ENCODE data around the gene TMEM178B.
"Not testable (repeated sequence)": the region's sequence is repeated elsewhere in the genome, so short reads cannot be mapped to it uniquely, and the experiment has no call there.

Gene TMEM178B

DNA sequence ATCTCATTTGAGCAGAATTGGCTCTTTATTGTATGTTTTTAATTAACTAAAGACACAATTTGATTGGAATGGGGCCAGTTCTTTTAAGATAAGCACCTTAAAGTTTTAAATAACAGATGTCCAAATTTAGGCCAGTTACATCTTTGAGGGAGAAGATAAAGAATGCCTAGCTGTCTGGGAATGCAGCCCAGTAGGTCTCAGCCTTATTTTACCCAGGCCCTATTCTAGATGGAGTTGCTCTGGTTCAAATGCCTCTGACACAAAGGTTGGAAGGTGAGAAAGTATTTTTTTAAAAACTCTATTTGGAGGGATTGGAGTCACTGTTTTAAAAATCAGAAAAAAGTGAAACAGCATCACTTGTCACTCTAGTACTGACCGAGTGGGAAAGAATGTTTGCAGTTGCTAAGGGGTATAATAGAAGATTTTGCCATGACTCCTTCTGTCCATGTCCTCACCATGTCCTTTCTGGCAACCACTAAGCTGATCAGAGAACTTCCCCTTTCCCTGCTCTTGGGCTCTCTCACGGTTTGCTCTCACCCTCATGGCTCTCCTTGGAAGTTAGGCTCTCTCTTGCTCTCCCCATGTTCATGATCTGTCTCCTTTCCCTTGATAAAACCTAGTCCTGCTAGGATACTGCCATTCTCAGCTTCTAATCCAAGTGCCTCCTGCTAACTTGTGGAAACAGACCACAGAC lies 239.1 kb downstream of the TMEM178B start:
- DNase-seq (ENCODE audit: low read depth) = no peak

DNA sequence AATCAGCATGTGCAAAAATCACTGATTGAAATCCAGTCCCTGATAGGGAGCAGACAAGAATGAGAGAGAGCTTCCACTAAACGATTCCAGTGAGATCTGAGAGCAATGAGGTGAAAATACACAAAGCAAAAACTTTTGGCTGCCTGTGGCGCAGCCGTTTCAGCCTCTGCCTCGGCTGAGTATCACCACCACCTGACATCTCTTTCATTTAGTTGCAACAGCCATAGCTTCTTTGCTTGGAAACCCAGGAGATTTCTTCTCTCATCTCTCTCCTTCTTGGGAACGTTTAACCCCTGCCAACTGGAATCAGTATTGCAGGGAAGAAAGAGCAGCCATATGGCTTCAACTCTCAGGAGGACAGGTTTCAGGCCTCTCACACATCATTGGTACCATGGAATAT lies 240.0 kb downstream of the TMEM178B start:
- no peak for DNase-seq (ENCODE audit: low read depth)

DNA sequence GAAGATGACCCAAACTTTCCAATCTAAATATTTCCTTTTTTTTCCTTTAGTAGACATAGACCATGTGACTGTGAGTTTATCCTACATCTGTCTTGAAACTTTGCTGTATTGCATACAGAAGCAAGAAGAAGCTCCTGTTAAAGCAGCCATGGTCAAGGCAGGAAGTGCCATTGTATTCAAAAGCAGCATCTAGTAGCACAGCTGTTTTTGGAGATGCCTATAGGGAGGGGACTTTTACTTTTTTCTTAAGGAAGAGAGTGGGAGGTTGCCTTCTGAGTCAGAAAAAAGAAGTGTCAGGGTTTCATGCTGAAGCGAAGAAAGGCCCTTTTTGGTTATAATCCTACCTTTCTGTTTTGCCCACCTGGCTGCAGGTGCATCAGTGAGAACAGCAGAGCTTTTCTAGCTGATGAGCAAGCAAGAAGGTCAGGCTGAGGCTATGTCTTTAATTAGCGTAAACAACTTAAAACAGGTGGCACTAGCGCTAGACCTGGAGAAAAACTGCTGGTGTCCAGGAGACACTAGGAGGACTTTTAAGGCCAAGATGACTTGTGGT lies 243.2 kb downstream of the TMEM178B start:
- DNase-seq (ENCODE audit: low read depth) = no peak

DNA sequence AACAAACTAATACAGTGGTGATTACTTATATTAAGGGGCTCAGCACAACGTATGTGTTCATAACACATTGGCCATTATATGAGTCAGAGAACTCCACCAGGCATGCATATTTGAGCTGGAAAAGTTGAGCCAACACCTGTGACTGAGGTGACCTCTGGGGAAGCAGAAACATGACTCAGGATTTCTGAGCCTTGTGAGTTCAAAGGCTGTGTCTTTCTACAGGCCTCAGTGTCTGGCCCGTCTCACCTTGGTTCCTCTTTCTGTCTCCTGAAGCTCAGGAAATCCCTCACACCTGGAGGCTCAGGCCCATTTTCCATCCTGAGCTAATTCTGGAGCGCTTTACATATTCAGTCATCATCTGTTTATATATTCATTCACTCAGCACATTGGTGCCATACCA lies 246.4 kb downstream of the TMEM178B start:
- no peak for DNase-seq (ENCODE audit: low read depth)

DNA sequence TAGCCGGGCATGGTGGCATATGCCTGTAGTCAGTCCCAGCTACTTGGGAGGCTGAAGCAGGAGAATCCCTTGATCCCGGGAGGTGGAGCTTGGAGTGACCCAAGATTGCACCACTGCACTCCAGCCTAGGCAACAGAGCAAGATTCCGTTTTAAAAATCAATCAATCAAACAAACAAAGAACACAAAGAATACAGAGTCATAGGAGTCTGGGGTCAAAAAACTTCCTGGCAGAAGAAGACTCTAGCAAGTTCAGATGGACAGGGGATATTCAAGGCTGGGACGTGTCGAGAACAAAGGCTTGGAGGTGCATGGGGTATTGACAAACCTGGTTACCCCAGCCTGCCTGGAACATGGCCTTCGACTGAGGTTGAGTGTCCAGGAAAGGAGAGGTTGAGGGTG lies 248.5 kb downstream of the TMEM178B start:
- no peak for DNase-seq (ENCODE audit: low read depth)

DNA sequence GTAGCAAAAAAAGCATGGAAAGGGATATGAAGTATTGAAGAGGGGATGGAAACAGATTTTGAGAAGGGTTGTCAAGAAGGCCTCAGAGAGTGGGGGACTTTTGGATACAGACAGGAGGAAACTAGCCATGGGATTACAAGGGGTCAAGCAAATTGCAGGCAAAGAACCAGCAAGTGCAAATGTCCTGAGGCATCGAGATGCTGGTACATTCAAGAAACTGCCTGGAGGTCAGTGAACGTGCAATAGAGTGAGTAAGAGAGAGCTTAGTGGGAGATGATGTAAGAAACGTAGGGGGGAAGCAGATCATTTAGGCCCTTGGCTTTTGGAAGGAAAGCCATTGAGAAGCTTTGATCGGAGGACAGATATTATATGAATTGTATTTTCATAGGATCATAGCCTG lies 250.0 kb downstream of the TMEM178B start:
- no peak for DNase-seq (ENCODE audit: low read depth)

DNA sequence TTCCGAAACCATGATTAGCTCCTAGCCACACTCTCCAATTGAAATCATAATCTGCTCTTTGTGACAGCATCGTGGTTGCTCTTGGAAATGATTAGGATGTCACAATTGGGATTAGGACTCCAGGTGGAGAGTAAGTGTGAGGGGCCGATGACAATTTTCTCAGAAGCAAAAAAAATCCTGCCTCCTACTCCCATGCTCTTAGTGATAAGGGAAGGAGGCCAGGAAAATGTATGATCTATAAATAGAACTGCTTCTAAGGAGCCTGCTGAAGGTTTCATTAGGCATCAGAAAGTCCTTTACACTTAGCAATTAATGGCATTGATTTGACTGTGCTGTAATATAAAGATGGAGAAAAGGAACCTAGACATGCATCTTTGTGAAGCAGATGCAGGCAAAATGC lies 251.0 kb downstream of the TMEM178B start:
- DNase-seq (ENCODE audit: low read depth) = no peak

DNA sequence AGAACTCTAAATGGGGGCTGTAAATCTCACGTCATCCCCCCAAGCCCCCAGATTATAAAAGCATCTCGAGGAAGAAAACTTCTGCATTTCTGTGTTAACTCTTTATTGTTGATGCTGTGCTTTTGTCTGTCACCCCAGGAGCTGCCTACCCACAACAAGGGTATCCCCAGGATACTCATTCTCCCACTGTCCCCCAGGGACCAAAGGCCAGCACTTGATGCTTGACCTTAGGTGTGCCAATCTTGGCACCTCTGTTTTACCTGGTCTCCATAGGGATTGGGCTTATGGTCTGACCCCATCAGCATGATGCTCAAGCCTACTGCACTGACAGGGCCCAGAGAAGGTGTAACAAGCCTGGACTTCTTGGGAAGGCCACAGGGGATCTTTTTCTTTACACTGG lies 251.4 kb downstream of the TMEM178B start:
- DNase-seq (ENCODE audit: low read depth) = no peak

DNA sequence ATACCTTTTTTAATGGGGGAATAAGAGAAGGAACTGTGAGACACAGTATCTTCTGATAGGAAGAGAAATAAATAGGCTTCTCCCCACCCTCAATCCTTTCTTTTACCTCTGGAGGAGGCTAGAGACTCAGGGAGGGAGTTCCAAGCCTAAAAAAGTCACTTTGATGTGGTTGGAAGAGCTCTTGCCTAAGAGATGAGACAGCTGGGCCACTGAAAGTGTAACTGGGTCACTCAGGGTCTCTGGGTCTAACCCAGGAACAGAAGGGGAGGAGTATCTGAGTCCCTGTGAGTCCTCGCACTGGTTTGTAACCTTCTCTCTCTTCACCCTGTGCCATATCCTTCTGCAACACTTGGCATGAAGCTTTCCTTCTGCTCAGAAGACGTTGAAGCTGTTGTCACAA lies 254.4 kb downstream of the TMEM178B start:
- DNase-seq (ENCODE audit: low read depth) = no peak

DNA sequence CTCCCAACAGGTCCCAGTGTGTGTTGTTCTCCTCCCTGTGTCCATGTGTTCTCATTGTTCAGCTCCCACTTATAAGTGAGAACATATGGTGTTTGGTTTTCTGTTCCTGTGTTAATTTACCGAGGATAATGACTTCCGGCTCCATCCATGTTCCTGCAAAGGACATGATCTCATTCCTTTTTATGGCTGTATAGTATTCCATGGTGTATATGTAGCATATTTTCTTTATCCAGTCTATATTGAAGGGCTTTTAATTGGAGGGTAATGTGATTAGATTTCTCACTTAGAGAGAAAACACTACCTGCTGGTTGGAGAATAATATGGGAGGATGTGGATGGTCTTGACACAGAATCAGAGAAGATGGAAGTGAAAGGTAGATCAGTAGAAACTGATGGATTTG lies 256.4 kb downstream of the TMEM178B start:
- DNase-seq (ENCODE audit: low read depth) = not testable (repeated sequence)

DNA sequence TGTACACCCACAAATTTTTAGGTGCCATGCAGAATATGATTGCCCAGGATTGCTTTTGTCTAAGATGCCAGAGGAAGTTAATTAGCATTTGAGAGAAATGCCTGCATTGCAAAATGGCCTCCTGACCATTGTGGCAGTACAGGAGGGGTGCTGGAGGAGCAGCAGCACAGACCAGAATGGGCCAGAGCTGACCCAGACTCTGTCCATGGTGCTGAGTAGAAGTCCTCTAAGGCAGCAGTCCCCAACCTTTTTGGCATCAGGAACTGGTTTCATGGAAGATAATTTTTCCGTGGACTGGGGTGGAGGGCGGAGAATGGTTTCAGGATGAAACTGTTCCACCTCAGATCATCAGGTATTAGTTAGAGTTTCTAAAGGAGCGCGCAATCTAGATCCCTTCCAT lies 259.6 kb downstream of the TMEM178B start:
- DNase-seq (ENCODE audit: low read depth) = no peak

DNA sequence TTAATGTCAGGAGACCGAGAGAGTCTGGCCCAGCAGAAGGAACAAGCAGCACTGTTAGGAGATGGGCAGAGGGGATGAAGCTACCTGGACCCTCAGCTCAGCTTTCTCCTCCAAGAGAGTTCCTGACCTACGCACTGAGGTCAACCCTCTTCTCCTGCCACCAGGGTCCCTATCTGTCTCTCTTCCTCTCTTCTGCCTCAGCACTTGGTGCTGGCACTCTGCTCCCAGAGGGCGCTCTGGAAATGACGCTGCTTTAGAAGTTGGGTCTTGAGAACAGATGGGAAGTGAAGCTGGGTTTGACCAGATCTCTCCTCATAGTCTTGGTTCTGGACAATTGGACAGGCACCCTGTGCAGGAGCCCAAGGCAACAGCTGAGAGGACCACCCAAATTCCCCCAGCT lies 261.3 kb downstream of the TMEM178B start:
- DNase-seq (ENCODE audit: low read depth) = no peak

DNA sequence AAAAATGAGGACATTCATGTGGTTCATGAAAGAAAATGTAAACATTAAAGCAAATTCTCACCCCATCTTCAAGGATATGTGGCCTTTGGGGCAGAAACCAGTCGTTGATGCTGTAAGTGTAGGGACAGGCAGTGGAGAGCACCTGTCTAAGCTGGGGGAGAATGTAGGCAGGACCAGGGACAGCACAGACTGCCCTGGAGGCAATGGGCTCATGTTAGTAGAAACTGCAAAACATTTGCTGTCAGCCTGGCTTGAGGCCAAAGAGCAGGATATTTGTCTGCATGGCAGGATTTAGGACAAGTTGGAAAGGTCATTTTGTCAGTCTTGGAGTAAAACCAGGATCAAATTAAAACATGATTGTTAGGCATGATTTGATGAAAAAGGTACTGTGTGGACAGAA lies 265.7 kb downstream of the TMEM178B start:
- no peak for DNase-seq (ENCODE audit: low read depth)

DNA sequence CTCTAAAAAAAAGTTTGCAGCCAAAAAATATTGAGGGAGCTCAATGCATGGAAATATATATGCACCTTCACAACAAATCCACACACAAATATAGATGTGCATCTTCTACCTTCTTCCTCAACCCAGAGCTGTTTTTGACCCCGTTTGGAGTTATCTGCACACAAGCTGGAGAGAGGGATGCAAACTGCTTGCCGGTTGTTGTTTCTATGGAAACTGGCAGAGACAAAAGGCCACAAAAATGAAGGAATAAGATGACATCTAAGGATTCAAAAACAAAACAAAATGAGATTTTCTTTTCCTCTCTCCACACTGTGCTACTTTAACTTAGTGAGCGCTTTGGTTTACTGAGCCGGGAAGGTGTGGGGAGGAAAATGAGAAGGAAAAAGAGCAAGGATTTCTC lies 267.1 kb downstream of the TMEM178B start:
- no peak for DNase-seq (ENCODE audit: low read depth)

DNA sequence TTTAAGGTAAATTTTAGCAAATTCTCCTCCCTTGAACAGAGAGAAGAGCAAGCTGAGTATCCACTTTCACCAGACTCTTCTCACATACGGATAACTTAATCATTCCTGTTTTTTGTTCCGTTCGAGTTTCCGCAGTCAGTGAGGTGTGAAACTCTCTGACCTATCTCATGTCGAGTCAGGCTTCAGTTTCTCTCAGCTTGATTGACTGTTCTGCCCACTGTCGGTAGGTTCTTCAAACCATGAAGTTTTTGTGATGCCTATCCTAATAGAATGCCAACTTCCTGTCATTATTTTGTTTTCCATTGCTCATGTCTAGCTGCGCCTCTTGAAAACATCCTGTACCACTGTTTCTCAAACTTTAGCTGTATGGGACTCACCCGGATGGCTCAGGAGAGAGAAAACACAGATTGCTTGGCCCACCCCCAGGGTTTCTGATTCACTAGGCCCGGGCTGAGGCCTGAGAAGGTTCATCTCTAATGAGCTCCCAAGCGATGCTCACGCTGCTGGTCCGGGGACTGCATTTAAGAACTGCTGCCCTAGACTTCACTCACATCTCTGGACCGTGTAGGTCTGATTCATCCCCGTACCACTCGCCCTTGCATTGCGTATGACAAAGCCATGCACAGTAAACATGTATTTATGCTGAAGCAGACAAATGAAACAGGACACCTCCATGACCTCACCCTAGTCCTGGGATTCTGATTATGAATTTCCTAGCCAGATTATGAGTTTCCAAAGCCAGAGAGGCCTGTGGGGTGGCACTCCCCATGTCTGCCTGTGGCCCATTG lies 269.0 kb downstream of the TMEM178B start:
- DNase-seq (ENCODE audit: low read depth) = no peak

DNA sequence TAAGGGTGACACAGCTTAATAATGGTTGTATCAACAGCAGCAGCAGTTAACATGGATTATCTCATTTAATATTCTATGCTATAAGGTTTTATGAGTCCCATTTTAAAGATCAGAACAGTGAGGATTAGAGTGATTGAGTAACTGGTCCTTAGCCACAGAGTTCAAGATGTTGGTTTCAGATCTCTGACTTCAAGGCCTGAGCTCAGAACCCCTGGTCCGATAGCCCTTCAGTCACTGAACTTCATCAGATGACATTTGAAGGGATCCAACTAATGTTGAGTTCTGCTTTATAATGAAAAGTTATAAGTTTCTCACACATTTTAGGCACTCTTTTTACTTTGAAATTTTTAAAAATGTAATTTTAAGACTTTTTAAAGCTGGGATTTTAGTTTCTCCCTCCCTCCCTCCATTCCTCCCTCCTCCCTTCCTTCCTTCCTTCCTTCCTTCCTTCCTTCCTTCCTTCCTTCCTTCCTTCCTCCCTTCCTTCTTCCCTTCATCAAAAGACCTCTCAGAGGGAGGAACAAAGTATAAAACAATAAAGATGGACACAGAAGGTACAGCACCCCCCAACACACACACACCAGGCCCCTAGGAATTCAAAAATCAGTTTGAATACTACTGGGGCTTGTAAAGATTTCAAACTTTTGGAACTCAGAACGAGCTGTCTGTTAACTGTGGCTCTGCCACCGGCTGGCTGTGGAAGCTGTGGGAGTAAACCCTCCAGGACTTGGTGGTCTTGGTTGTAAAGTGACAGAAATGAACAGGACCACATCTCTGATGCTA lies 270.5 kb downstream of the TMEM178B start:
- DNase-seq (ENCODE audit: low read depth) = no peak

DNA sequence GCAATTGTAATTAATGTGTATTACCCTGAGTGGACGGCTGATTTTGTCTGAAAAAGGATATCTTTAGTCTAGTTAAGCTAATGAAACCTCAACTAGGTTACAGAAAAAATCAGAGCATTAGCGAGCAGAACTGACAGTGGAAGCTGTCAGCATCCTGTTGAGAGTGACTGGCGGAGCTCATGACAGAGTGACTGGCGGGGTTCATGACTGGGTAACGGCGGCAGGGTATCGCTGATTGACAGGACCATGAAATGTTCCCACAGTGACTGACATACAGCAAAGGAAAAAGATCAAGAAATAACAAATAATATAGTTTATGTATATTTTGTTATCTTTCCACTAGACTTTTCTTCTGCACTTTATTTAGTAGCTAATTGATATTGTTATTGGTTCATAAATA lies 274.9 kb downstream of the TMEM178B start:
- no peak for DNase-seq (ENCODE audit: low read depth)

DNA sequence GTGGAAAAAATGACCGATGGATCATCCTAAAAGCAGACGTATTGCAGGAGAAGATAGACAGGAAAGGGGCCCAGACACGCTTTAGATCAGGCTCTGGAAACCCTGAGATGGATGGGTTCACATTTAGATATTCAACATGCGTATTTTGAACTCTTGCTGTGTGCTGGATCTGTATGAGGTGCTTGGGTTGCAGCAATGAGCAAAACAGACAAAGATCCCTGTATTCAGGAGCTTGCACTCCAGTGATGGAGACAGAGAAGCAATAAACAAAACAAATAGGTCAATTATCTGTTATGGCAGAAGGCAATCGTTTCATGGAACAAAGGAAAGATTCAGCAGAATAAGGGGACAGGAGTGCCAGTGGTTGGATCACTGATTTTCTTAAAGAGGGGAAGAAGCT lies 275.5 kb downstream of the TMEM178B start:
- DNase-seq (ENCODE audit: low read depth) = no peak

DNA sequence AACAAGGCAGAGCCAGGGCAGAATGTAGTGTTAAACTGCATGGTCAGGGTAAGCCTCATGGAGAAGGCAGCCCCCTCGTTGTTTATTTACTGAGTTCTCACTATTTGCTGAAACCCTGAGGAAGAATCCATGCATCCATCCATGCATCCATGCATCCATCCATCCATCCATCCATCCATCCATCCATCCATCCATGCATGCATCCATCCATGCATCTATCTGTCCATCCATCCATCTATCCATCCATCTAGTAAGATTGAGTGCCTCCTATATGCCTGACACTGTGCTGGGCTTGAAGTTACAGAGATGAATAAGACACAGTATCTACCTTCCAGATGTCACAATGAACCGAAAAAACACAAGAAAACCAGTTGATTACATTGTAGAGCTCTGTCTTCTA lies 275.9 kb downstream of the TMEM178B start:
- no peak for DNase-seq (ENCODE audit: low read depth)

DNA sequence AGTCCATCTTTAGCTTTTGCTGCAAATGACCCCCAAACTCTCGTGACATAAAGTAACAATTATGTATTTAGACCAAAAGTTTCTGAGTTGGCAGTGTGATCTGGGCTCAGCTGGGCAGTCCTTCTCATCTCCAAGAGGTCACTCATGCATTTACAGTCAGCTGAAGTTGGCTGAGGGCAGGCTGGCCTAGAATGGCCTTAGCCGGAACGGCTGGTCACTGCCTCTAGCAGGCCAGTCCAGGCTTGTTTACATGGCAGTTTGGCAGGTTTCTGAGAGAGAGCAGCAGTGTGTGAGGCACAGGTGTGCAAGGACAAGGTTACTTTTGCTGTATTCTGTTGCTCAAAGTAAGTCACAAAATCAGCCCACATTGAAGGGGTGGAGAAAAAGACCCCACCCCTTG lies 277.3 kb downstream of the TMEM178B start:
- no peak for DNase-seq (ENCODE audit: low read depth)

DNA sequence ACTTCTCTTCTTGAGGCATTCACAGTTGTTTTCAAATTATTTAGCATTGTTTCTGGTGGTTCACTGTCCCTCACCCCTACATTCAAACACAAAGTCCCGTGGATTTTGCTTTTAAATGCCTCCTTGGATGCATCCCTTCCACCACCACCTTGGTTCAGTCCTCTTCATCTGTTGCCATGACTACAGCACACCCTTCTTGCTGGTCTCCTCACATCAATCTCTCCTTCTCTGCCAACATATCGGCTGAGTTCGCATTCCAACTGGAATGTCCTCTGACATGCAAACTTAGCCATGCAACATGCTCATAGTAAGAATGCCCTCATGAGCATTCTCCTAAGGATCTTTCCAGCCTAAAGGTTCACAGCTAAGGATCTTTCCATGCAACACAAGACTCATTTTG lies 279.1 kb downstream of the TMEM178B start:
- no peak for DNase-seq (ENCODE audit: low read depth)

DNA sequence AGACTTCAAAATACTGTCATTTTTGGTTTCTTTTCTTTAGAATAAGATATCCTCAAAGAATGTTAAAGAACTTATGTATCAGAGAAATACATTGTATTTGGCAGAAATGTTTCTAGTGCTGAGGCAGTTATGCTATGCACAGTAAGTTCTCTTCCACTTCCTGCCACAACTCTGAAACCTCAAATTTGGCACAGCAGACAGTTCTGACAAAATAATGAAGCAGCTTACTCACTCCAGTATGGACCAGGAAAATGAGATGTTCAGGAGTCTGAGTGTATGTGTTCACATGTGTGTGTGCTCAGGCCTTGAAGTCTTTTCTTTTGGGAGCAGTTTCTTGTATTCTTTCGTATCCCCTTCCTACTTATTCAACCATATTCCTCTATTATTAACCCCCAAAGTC lies 280.4 kb downstream of the TMEM178B start:
- DNase-seq (ENCODE audit: low read depth) = peak; percentile 22

DNA sequence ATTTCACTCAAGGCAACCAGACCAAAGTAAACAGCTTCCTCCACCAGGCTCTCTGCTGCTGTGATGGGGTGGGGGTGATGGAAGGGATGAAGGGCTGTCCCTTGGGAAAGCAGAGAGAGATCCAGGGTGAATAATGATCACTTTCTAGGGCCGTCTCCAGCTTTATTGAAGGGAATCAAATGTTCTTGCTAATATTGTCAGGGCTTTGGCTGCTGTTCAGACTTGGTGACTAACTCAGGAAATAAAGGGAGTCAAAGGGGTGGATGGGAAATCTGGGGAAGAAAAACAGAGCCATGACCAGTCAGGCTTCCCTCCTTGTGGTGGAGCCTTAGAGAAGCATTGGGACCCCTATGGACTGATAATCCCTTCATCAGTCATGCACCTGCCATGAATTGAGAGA lies 281.2 kb downstream of the TMEM178B start:
- DNase-seq (ENCODE audit: low read depth) = no peak
